K562 (cell line): Measurements from ENCODE around the gene TMEM135. TPM values are rescaled to one million over a fixed set of nuclear protein-coding genes. Genes with fewer than 3 reads are reported as not detected.

Experiments used
- FOXA3 ChIP-seq, 2 experiments: fragments of 450-650 bp in 1 of 2; sonication (generic) in 1 of 2; formaldehyde crosslinking; IDR thresholded peaks in 1 of 2; conservative IDR thresholded peaks in 1 of 2; 2 replicates each; pipeline versions ENCODE4 v1.4.0 to v1.8.0; 2020 to 2022; ENCODE audit warnings: mild to moderate bottlenecking in 2 of 2, missing genetic modification reagents in 1 of 2
- GTF2A2 ChIP-seq: IDR thresholded peaks from 2 replicates; pipeline ENCODE4 v1.6.1; 2016; ENCODE audit warnings: mild to moderate bottlenecking, missing genetic modification characterization, missing compliant biosample characterization
- GTF2E2 ChIP-seq: fragments of 200-800 bp; sonication (Bioruptor generic); IDR thresholded peaks from 2 replicates; pipeline ENCODE4 v1.6.1; 2016; ENCODE audit warnings: missing genetic modification characterization, missing compliant biosample characterization
- HCFC1 ChIP-seq: IDR thresholded peaks from 2 replicates; pipeline ENCODE4 v1.6.1; 2012; ENCODE audit warnings: low read depth, low read length, improper control_type of control experiment
- HEY1 ChIP-seq: fragments of 250-450 bp; sonication (Bioruptor Pico); IDR thresholded peaks from 2 replicates; pipeline ENCODE4 v1.5.0; 2020; ENCODE audit warnings: mild to moderate bottlenecking, moderate library complexity, borderline replicate concordance
- HMBOX1 ChIP-seq: sonication (generic); IDR thresholded peaks from 2 replicates; pipeline ENCODE4 v1.6.1; 2016
- KAT7 ChIP-seq: sonication (generic); formaldehyde crosslinking; IDR thresholded peaks from 2 replicates; pipeline ENCODE4 v1.8.0; 2022; ENCODE audit warnings: missing genetic modification reagents, mild to moderate bottlenecking, borderline replicate concordance
- NKRF ChIP-seq: fragments of 450-650 bp; IDR thresholded peaks from 2 replicates; pipeline ENCODE4 v1.6.1; 2016; ENCODE audit warnings: borderline replicate concordance
- PRPF4 ChIP-seq: fragments of 200-400 bp; formaldehyde crosslinking; IDR thresholded peaks from one replicate; pipeline ENCODE4 v1.6.1; 2017; ENCODE audit warnings: low read length, low read depth, mild to moderate bottlenecking; ENCODE audit not compliant: insufficient read depth, poor library complexity, severe bottlenecking
- RBM22 ChIP-seq: fragments of 200-400 bp; formaldehyde crosslinking; IDR thresholded peaks from 2 replicates; pipeline ENCODE4 v1.6.1; 2018; ENCODE audit warnings: low read length, low read depth; ENCODE audit not compliant: poor library complexity, severe bottlenecking
- SNAPC5 ChIP-seq: fragments of 250-450 bp; sonication (Bioruptor Pico); IDR thresholded peaks from 2 replicates; pipeline ENCODE4 v1.8.0; 2021; ENCODE audit warnings: moderate library complexity, mild to moderate bottlenecking, inconsistent platforms
- SRSF3 ChIP-seq: fragments of 200-400 bp; formaldehyde crosslinking; IDR thresholded peaks from 2 replicates; pipeline ENCODE4 v1.6.1; 2016; ENCODE audit warnings: mild to moderate bottlenecking, low read length, moderate library complexity; ENCODE audit not compliant: insufficient read depth
- UBTF ChIP-seq, 2 experiments: IDR thresholded peaks; 2 replicates each; pipeline ENCODE4 v1.6.1; 2012; ENCODE audit warnings: improper control_type of control experiment in 2 of 2, low read depth in 2 of 2, low read length in 2 of 2, borderline replicate concordance in 1 of 2
- YY1 ChIP-seq, 3 experiments: IDR thresholded peaks; 2 replicates each; pipeline ENCODE4 v1.6.1; 2011; ENCODE audit warnings: low read length in 2 of 3, mild to moderate bottlenecking in 2 of 3, moderate library complexity in 2 of 3, borderline replicate concordance in 1 of 3, control low read depth in 1 of 3, low read depth in 1 of 3; ENCODE audit not compliant: insufficient read depth in 3 of 3, insufficient replicate concordance in 2 of 3, control insufficient read depth in 1 of 3, insufficient read length in 1 of 3; ENCODE audit errors: extremely low read depth in 1 of 3
- ZNF140 ChIP-seq: fragments of 250-450 bp; sonication (Bioruptor Pico); IDR thresholded peaks from 2 replicates; pipeline ENCODE4 v1.8.0; 2021; ENCODE audit warnings: moderate library complexity, mild to moderate bottlenecking, inconsistent platforms
- ZNF398 ChIP-seq: fragments of 250-450 bp; sonication (Bioruptor Pico); IDR thresholded peaks from 2 replicates; pipeline ENCODE4 v1.8.0; 2021; ENCODE audit warnings: moderate library complexity, mild to moderate bottlenecking, inconsistent platforms
- ZNF830 ChIP-seq: fragments of 250-450 bp; sonication (Bioruptor Pico); IDR thresholded peaks from 2 replicates; pipeline ENCODE4 v1.5.0; 2021; ENCODE audit warnings: mild to moderate bottlenecking
- polyA plus RNA-seq, 8 experiments: library from polyadenylated mRNA; depleted of rRNA in 4 of 8; stranded (reverse) in 5 of 8; unstranded in 3 of 8; fragments of >200 nt; fragmentation: Nextera tagmentation in 2 of 8; fragmentation: Illumina TruSeq in 1 of 8; extraction: Ambion mirVana in 2 of 8; extraction: Trizol in 1 of 8; gene quantifications; 2 replicates each; pipeline versions ENCODE4 v1.2.1 to v1.2.3, GENCODE V29; 2011 to 2014; ENCODE audit warnings: inconsistent platforms in 1 of 8, missing spikeins in 1 of 8
- total RNA-seq, 7 experiments: library from RNA; depleted of rRNA in 6 of 7; stranded (reverse); fragments of >200 nt in 6 of 7; fragmentation: Illumina TruSeq in 2 of 7; extraction: Trizol in 2 of 7; gene quantifications; 2 replicates each; pipeline versions ENCODE4 v1.2.1 to v1.2.3, GENCODE V29; 2011 to 2021; ENCODE audit warnings: low replicate concordance in 1 of 7

Gene TMEM135
- total and polyA plus RNA-seq, 9 of the 15 experiments (the other 6 are each of a cell fraction or from before 2014, with no cell fraction given): 17.3 to 53.6 (median 24.9) TPM

- peak; percentile 26; the same call in 1 of the 2 replicates for TF ChIP-seq NKRF
- TF ChIP-seq RBM22: no peak
- TF ChIP-seq UBTF (IDR thresholded peaks at IDR 0.05; ENCODE audit: borderline replicate concordance in 1 of 2, low read depth in 2 of 2, low read length in 2 of 2): no peak
- no peak for TF ChIP-seq FOXA3 (CRISPR knock-in tag; conservative IDR thresholded peaks at IDR 0.05 in 1 of 2, IDR thresholded peaks at IDR 0.05 in 1 of 2)
- no peak for TF ChIP-seq SRSF3
- TF ChIP-seq YY1 (IDR thresholded peaks at IDR 0.05; ENCODE audit: borderline replicate concordance in 1 of 3, control insufficient read depth in 1 of 3, extremely low read depth in 1 of 3, insufficient read depth in 3 of 3, insufficient read length in 1 of 3, insufficient replicate concordance in 2 of 3, low read depth in 1 of 3, low read length in 2 of 3): peak; percentile 53 to 92 (median 85)
- TF ChIP-seq HEY1: no peak
- no peak for TF ChIP-seq SNAPC5 (CRISPR knock-in tag)
- no peak for TF ChIP-seq ZNF398 (CRISPR knock-in tag)
- 0 out of 2 replicates have a peak, but pooled peaks have one; percentile 42 for TF ChIP-seq GTF2E2 (tag)
- no peak for TF ChIP-seq ZNF140 (CRISPR knock-in tag)
- no peak for TF ChIP-seq PRPF4
- peak; percentile 10; the same call in 1 of the 2 replicates for TF ChIP-seq HMBOX1
- no peak for TF ChIP-seq GTF2A2 (tag)
- TF ChIP-seq ZNF830 (CRISPR knock-in tag): peak; percentile 55; the same call in 1 of the 2 replicates
- TF ChIP-seq HCFC1: peak; percentile 6; the same call in 1 of the 2 replicates
- no peak for TF ChIP-seq KAT7 (CRISPR knock-in tag)
Measured at GRCh38 chr11:87037450-87038234, at the start of gene TMEM135 (continued).
